Esophagus squamous epithelium (tissue), 5 donors: Measurements from ENCODE around the gene ARMH1. TPM values are rescaled to one million over a fixed set of nuclear protein-coding genes. Genes with fewer than 3 reads are reported as not detected.

Experiments
- DNase-seq: peaks from one replicate; lab custom pipeline; 2025; lab: John Stamatoyannopoulos, UW
- H3K27ac ChIP-seq, 4 donors: fragments of 200-600 bp; sonication (generic); one replicate each; pipeline ENCODE4 v1.5.1; 2016 to 2019; ENCODE audit warnings: mild to moderate bottlenecking in 1 of 4
- H3K27me3 ChIP-seq, 4 donors: fragments of 200-600 bp; sonication (generic); 1 replicate in 3 of 4; 2 replicates in 1 of 4; pipeline versions ENCODE4 v1.5.1 to v1.6.0; 2017 to 2021; ENCODE audit warnings: antibody characterized with exemption in 1 of 4
- H3K36me3 ChIP-seq, 3 donors: fragments of 200-600 bp; sonication (generic); one replicate each; pipeline ENCODE4 v1.5.1; 2016 to 2019
- H3K4me1 ChIP-seq, 3 donors: fragments of 200-600 bp; sonication (generic); one replicate each; pipeline ENCODE4 v1.5.1; 2017 to 2019
- H3K4me3 ChIP-seq, 4 donors: fragments of 200-600 bp; sonication (generic); 1 replicate in 3 of 4; 2 replicates in 1 of 4; pipeline ENCODE4 v1.5.1; 2016 to 2019; ENCODE audit warnings: mild to moderate bottlenecking in 2 of 4, moderate library complexity in 1 of 4
- H3K9me3 ChIP-seq, 3 donors: fragments of 200-600 bp; sonication (generic); one replicate each; pipeline ENCODE4 v1.5.1; 2016 to 2019
- CTCF ChIP-seq, 6 experiments: fragments of 450-650 bp in 4 of 6; fragments of 200-600 bp in 2 of 6; sonication (generic) in 2 of 6; IDR thresholded peaks; one replicate each; pipeline ENCODE4 v1.5.1; 2016 to 2019; ENCODE audit warnings: antibody characterized with exemption in 6 of 6, mild to moderate bottlenecking in 4 of 6, moderate library complexity in 4 of 6
- POLR2A ChIP-seq, 4 donors: fragments of 450-650 bp; IDR thresholded peaks; one replicate each; pipeline ENCODE4 v1.6.1; 2017; ENCODE audit warnings: antibody characterized with exemption in 4 of 4, mild to moderate bottlenecking in 4 of 4, moderate library complexity in 3 of 4
- WGBS, 2 donors: methylation state at CpG; one replicate each; pipeline ENCODE4 v1.1.5; 2018; 5-methylcytosine and 5-hydroxymethylcytosine counted together
- intact Hi-C: fragments of 100-400 bp; cut with DNase I; formaldehyde crosslinking; loops from one replicate; pipeline ENCODE4 v1.15.0; 2022
- total RNA-seq, 4 donors: library from RNA; depleted of rRNA; stranded (reverse); fragments of >200 nt; gene quantifications; one replicate each; pipeline ENCODE4 v1.1.0, GENCODE V29; 2016
- donor health status: DM: yes; HTN: yes; CAD: no.

ARMH1 gene
- total RNA-seq, 4 donors from 2014 or later = 1.3 TPM; not detected in 3

- Histone ChIP-seq H3K4me3 (no peak overlapping the region), H3K4me1 (peaks cover 0 to 5% (median 4%) of the 10 kb centered on the region in 3 donors), H3K36me3 (no peaks in the 10 kb centered on the region), H3K9me3 (no peaks in the 10 kb centered on the region), H3K27ac (no peak overlapping the region), H3K27me3 (peaks cover 0 to 18% (median 0%) of the 10 kb centered on the region in 4 donors)
- no peak for TF ChIP-seq CTCF (IDR thresholded peaks at IDR 0.05)
- no peak for TF ChIP-seq POLR2A (IDR thresholded peaks at IDR 0.05)
- WGBS, 2 donors = 76 to 100% methylated on average over 1 to 9 of the region's 64 CpGs
- intact Hi-C loops = no loop called here
- no peak for DNase-seq
Measured at GRCh38 chr1:44724296-44724954, 49.9 kb downstream of the ARMH1 start.

GRCh38 chr1:44724955-44725698 is 50.6 kb downstream of the ARMH1 start:
- no peaks in the 10 kb centered on the region for H3K9me3 ChIP-seq
- H3K4me1 ChIP-seq = peaks cover 0 to 12% (median 7%) of the 10 kb centered on the region in 3 donors
- no peak overlapping the region for H3K4me3 ChIP-seq
- H3K27me3 ChIP-seq = peaks cover 0 to 18% (median 0%) of the 10 kb centered on the region in 4 donors
- no peak overlapping the region for H3K27ac ChIP-seq
- no peaks in the 10 kb centered on the region for H3K36me3 ChIP-seq
- DNase-seq = no peak
- 85 to 87% methylated on average over 18 of the region's 27 CpGs for WGBS, 2 donors
- intact Hi-C loops = no loop called here
- TF ChIP-seq CTCF (IDR thresholded peaks at IDR 0.05) = no peak
- no peak for TF ChIP-seq POLR2A (IDR thresholded peaks at IDR 0.05)

- H3K27me3 ChIP-seq = no peaks in the 10 kb centered on the region
- DNase-seq = peak; percentile 67
- peak within 1 kb of the TSS in 3 of 4 donors; percentile 23 to 56 (median 25) for H3K4me3 ChIP-seq
- peak within 1 kb of the TSS; percentile 83 to 95 (median 88) for H3K27ac ChIP-seq
- H3K4me1 ChIP-seq = peaks cover 0 to 34% (median 11%) of the 10 kb centered on the region in 3 donors
- H3K9me3 ChIP-seq = no peaks in the 10 kb centered on the region
- 0 to 1% methylated on average over 19 of the region's 19 CpGs for WGBS, 2 donors
- TF ChIP-seq CTCF (IDR thresholded peaks at IDR 0.05) (peak; percentile 81 to 95 (median 92)), POLR2A (IDR thresholded peaks at IDR 0.05) (peak; percentile 5 to 98 (median 43))
- intact Hi-C loops = loop anchor here (5.0 kb wide), 1 partner anchor 46 kb away; the partner anchor contains the start of gene RPS8
- H3K36me3 ChIP-seq = no peaks in the 10 kb centered on the region
Measured at GRCh38 chr1:44730741-44731512, 56.4 kb downstream of the ARMH1 start, which contains the start of gene RNU5D-1. Gene RNU5D-1 (minus strand): TSS chr1:44731170.

- 25 to 48% methylated on average over 1 of the region's 1 CpG for WGBS, 2 donors
- H3K4me3 ChIP-seq = no peak overlapping the region
- intact Hi-C loops = loop anchor here (5.0 kb wide), 1 partner anchor 44 kb away; the partner anchor contains the start of gene RPS8
- peaks cover 0 to 34% (median 11%) of the 10 kb centered on the region in 3 donors for H3K4me1 ChIP-seq
- no peaks in the 10 kb centered on the region for H3K9me3 ChIP-seq
- TF ChIP-seq CTCF (IDR thresholded peaks at IDR 0.05) = no peak
- no peak for TF ChIP-seq POLR2A (IDR thresholded peaks at IDR 0.05)
- no peaks in the 10 kb centered on the region for H3K27me3 ChIP-seq
- no peaks in the 10 kb centered on the region for H3K36me3 ChIP-seq
- DNase-seq = no peak
- peak overlapping the region in 2 of 4 donors; percentile 31 to 42 for H3K27ac ChIP-seq
Measured at GRCh38 chr1:44733365-44733764, 58.9 kb downstream of the ARMH1 start.
